Vagina (tissue), 2 donors: ENCODE measurements around the gene OMP. TPM values are rescaled to one million over a fixed set of nuclear protein-coding genes. Genes with fewer than 3 reads are reported as not detected.

Source experiments
- DNase-seq, 2 donors: peaks; one replicate each; pipeline ENCODE4 v3.0.0-alpha.2; 2017; ENCODE audit errors: extremely low spot score in 2 of 2
- H3K27ac ChIP-seq: fragments of 200-600 bp; sonication (generic); one replicate; pipeline ENCODE4 v1.5.1; 2019
- H3K27me3 ChIP-seq: fragments of 200-600 bp; sonication (generic); one replicate; pipeline ENCODE4 v1.5.1; 2019
- H3K36me3 ChIP-seq, 2 donors: fragments of 200-600 bp; sonication (generic); one replicate each; pipeline ENCODE4 v1.5.1; 2017 to 2019
- H3K4me1 ChIP-seq: fragments of 200-600 bp; sonication (generic); one replicate; pipeline ENCODE4 v1.5.1; 2019
- H3K4me3 ChIP-seq, 2 donors: fragments of 200-600 bp; sonication (generic); 1 replicate in 1 of 2; 2 replicates in 1 of 2; pipeline ENCODE4 v1.5.1; 2016 to 2019
- H3K9me3 ChIP-seq: fragments of 200-600 bp; sonication (generic); one replicate; pipeline ENCODE4 v1.5.1; 2019
- CTCF ChIP-seq, 3 experiments: fragments of 450-650 bp in 2 of 3; fragments of 200-600 bp in 1 of 3; sonication (generic) in 1 of 3; IDR thresholded peaks; one replicate each; pipeline ENCODE4 v1.5.1; 2017 to 2019; ENCODE audit warnings: antibody characterized with exemption in 3 of 3, mild to moderate bottlenecking in 2 of 3, moderate library complexity in 2 of 3
- POLR2A ChIP-seq, 2 donors: fragments of 450-650 bp; IDR thresholded peaks; one replicate each; pipeline ENCODE4 v1.6.1; 2017; ENCODE audit warnings: antibody characterized with exemption in 2 of 2, mild to moderate bottlenecking in 2 of 2, moderate library complexity in 2 of 2
- POLR2AphosphoS5 ChIP-seq, 2 donors: sonication (generic); formaldehyde crosslinking; IDR thresholded peaks; one replicate each; pipeline ENCODE4 v1.9.0; 2017; ENCODE audit warnings: antibody characterized with exemption in 2 of 2, mild to moderate bottlenecking in 2 of 2, low read depth in 1 of 2; ENCODE audit not compliant: insufficient read depth in 1 of 2
- intact Hi-C: fragments of 100-400 bp; cut with DNase I; formaldehyde crosslinking; loops from one replicate; pipeline ENCODE4 v1.15.1; 2023
- total RNA-seq: library from RNA; depleted of rRNA; stranded (reverse); fragments of >200 nt; gene quantifications from one replicate; pipeline ENCODE4 v1.2.3, GENCODE V29; 2016

The OMP gene
- total RNA-seq, 1 donor from 2014 or later, result not detected

DNA sequence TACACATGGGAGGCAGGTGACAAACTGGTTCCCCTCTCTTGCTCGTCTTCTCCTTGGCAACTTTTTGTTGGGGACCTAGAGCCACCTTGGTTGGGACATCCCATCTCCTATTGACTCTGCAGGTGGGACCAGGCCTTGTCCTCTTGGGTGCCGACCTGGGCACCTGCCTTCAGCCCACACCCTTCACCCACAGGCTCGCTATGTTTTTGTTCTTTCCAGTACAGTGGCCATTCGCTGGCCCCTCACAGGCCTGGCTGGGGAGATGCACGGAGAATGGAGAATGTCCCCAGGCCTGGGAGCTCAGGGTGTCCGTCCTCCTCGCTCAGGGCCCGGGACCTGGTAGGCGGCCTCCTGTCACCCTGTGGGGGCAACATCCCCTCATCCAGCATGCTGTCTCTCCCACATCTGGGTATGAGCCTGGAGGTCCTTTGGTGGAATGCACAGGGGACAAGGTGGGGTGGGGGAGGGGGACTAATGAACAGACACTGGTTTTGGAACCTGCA, 14.9 kb upstream of the OMP start:
- peaks cover 15% of the 10 kb centered on the region for H3K4me1 ChIP-seq
- TF ChIP-seq CTCF (IDR thresholded peaks at IDR 0.05) (no peak), POLR2A (IDR thresholded peaks at IDR 0.05) (no peak), POLR2AphosphoS5 (IDR thresholded peaks at IDR 0.05; ENCODE audit: insufficient read depth in 1 of 2, low read depth in 1 of 2) (no peak)
- H3K27ac ChIP-seq, result no peak overlapping the region
- DNase-seq, result no peak
- intact Hi-C loops, result no loop called here
- H3K36me3 ChIP-seq, result no peaks in the 10 kb centered on the region
- no peaks in the 10 kb centered on the region for H3K9me3 ChIP-seq
- no peaks in the 10 kb centered on the region for H3K27me3 ChIP-seq
- H3K4me3 ChIP-seq, result no peak overlapping the region

- no peak for DNase-seq
- no peak overlapping the region for H3K27ac ChIP-seq
- intact Hi-C loops, result no loop called here
- no peaks in the 10 kb centered on the region for H3K27me3 ChIP-seq
- H3K9me3 ChIP-seq, result no peaks in the 10 kb centered on the region
- no peak overlapping the region for H3K4me3 ChIP-seq
- no peak for TF ChIP-seq POLR2AphosphoS5 (IDR thresholded peaks at IDR 0.05; ENCODE audit: insufficient read depth in 1 of 2, low read depth in 1 of 2)
- TF ChIP-seq POLR2A (IDR thresholded peaks at IDR 0.05), result no peak
- no peak for TF ChIP-seq CTCF (IDR thresholded peaks at IDR 0.05)
- H3K36me3 ChIP-seq, result no peaks in the 10 kb centered on the region
- peaks cover 9% of the 10 kb centered on the region for H3K4me1 ChIP-seq
Measured at GRCh38 chr11:77088236-77089003, 14.2 kb upstream of the OMP start.

DNA sequence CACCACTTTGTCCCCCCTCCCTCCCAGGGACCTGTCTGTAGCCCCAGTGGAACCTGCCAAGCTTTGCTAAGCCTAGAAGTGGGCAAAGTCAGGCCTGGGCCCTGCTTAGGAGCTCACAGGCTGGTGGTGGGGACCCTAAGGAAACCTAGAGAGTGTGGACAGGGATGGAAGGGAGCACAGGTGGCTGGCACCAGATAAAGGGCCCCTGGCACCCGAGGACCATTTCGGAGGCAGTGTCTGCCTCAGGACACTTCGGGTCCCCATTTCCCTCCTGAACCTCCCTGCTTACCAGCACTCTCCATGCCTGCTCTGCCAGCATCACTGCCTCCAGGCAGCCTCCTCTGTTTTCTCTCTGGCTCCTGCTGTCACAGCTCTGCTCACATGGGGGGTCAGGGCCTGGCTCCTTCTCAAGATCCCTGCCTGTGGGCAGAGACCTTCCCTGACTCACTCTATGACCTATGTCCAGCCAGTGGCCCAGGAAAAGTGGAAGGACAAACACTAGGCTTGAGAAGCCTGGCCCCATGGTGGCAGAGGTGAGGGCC, 13.6 kb upstream of the OMP start:
- no peak overlapping the region for H3K4me3 ChIP-seq
- H3K36me3 ChIP-seq, result no peaks in the 10 kb centered on the region
- intact Hi-C loops, result no loop called here
- no peaks in the 10 kb centered on the region for H3K27me3 ChIP-seq
- no peak for TF ChIP-seq POLR2AphosphoS5 (IDR thresholded peaks at IDR 0.05; ENCODE audit: insufficient read depth in 1 of 2, low read depth in 1 of 2)
- TF ChIP-seq POLR2A (IDR thresholded peaks at IDR 0.05), result no peak
- no peak for TF ChIP-seq CTCF (IDR thresholded peaks at IDR 0.05)
- no peak for DNase-seq
- H3K9me3 ChIP-seq, result no peaks in the 10 kb centered on the region
- H3K27ac ChIP-seq, result no peak overlapping the region
- peaks cover 2% of the 10 kb centered on the region for H3K4me1 ChIP-seq

DNA sequence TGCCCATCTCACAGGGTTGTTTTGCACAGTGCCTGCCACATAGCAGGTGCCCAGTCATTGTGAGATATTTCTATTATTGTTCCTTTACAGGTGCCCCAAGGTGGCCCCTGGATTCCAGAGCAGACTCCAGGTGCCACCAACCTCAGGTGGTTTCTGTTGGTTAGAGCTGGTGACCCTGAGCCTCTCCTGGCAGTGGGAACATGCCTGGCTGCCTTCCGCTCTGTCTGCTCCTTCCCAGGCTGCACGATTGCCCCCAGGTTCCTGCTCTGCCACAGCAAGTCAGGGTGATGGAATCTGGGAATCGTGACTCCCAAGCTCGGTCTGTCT, 12.6 kb upstream of the OMP start:
- TF ChIP-seq CTCF (IDR thresholded peaks at IDR 0.05), result no peak
- TF ChIP-seq POLR2AphosphoS5 (IDR thresholded peaks at IDR 0.05; ENCODE audit: insufficient read depth in 1 of 2, low read depth in 1 of 2), result no peak
- TF ChIP-seq POLR2A (IDR thresholded peaks at IDR 0.05), result no peak
- Histone ChIP-seq H3K36me3 (no peaks in the 10 kb centered on the region), H3K9me3 (no peaks in the 10 kb centered on the region), H3K27me3 (no peaks in the 10 kb centered on the region), H3K4me3 (no peak overlapping the region), H3K4me1 (no peaks in the 10 kb centered on the region), H3K27ac (no peak overlapping the region)
- DNase-seq, result no peak
- intact Hi-C loops, result loop anchor here (5.0 kb wide), 1 partner anchor 43 kb away; no protein-coding TSS in a partner anchor
